GM12891 (cell line): ENCODE measurements around the gene CAPZA2. TPM values are rescaled to one million over a fixed set of nuclear protein-coding genes. Genes with fewer than 3 reads are reported as not detected.
"Not testable (repeated sequence)": the region's sequence is repeated elsewhere in the genome, so short reads cannot be mapped to it uniquely, and the experiment has no call there.

Experiments
- DNase-seq: peaks from one replicate; pipeline ENCODE4 v3.0.0; 2011; ENCODE audit warnings: low spot score; ENCODE audit not compliant: insufficient read length
- FAIRE-seq: peaks from 2 replicates; lab custom pipeline; 2011; peaks lifted over from hg19 to GRCh38; lab: Jason Lieb, UNC
- PAX5 ChIP-seq: IDR thresholded peaks from 2 replicates; pipeline ENCODE4 v1.6.1; 2011; ENCODE audit warnings: low read length, moderate library complexity, mild to moderate bottlenecking; ENCODE audit not compliant: insufficient read depth, severe bottlenecking
- POLR2A ChIP-seq: IDR thresholded peaks from 2 replicates; pipeline ENCODE4 v1.6.1; 2011; ENCODE audit warnings: low read depth, low read length, control low read depth
- POLR2AphosphoS5 ChIP-seq: IDR thresholded peaks from 2 replicates; pipeline ENCODE4 v1.6.1; 2011; ENCODE audit warnings: low read depth, low read length, control low read depth
- POU2F2 ChIP-seq: IDR thresholded peaks from 2 replicates; pipeline ENCODE4 v1.6.1; 2011; ENCODE audit warnings: low read depth, mild to moderate bottlenecking, control low read depth, low read length, moderate library complexity
- SPI1 ChIP-seq: IDR thresholded peaks from 2 replicates; pipeline ENCODE4 v1.6.1; 2011; ENCODE audit warnings: low read depth, low read length, control low read depth
- TAF1 ChIP-seq: IDR thresholded peaks from 2 replicates; pipeline ENCODE4 v1.6.1; 2011; ENCODE audit warnings: low read depth, low read length, control low read depth
- polyA plus RNA-seq: library from polyadenylated mRNA; unstranded; fragments of >200 nt; gene quantifications from one replicate; pipeline ENCODE4 v1.2.1, GENCODE V29; 2012; ENCODE audit warnings: low read depth, missing spikeins, inconsistent platforms; ENCODE audit not compliant: missing spikeins

Gene CAPZA2
- 72.0 TPM for polyA plus RNA-seq

- FAIRE-seq: peak; percentile 97
Observed at GRCh38 chr7:116862234-116862950, at the start of gene CAPZA2. Gene CAPZA2, plus strand, starts transcription at chr7:116862587. Its CDS starts 25 bp downstream, at chr7:116862612.

DNA sequence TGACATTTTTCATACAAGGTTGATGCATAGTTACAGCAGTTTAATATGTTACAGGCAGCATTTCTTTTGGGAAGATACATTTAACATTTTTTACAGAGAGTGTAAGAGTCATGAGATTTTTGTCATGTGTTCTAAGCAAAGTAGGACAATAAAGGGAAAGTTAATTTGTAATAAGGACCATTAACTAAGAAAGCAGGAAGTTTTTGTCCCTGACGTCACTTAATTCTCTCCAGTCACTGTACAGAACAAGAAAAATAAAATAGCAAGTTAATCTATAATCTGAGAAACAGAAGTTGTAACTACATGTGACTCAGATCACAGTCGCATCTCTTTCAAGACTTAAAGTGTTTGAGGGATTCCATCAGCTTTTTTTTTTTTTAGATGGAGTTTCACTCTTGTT lies 49.5 kb upstream of the CAPZA2 start:
- TF ChIP-seq POLR2A (no peak), POU2F2 (no peak), PAX5 (no peak), TAF1 (no peak), POLR2AphosphoS5 (no peak), SPI1 (no peak)
- no peak for FAIRE-seq
- no peak for DNase-seq

More at GRCh38 chr7:116862234-116862950, at the start of gene CAPZA2:
- peak; percentile 75 for TF ChIP-seq POLR2AphosphoS5
- peak; percentile 87 for TF ChIP-seq POLR2A
- TF ChIP-seq SPI1: peak; percentile 15; the same call in 1 of the 2 replicates
- peak; percentile 73; the same call in 1 of the 2 replicates for TF ChIP-seq POU2F2
- no peak for TF ChIP-seq PAX5
- peak; percentile 93 for TF ChIP-seq TAF1
- DNase-seq: peak; percentile 94

DNA sequence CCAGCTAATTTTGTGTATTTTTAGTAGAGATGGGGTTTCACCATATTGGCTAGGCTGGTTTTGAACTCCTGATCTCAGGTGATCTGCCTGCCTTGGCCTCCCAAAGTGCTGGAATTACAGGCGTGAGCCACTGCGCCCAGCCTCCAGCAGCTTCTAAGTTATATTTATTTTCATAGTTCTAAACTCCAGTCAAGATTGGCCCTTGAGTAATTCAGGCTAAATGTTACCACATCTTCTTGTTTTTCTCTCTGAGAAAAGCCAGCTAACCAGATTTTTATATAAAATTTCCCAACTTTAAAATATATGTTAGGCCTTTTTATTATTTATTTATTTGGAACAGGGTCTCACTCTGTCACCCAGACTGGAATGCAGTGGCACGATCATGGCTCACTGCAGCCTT lies 49.0 kb upstream of the CAPZA2 start:
- not testable (repeated sequence) for DNase-seq, FAIRE-seq

DNA sequence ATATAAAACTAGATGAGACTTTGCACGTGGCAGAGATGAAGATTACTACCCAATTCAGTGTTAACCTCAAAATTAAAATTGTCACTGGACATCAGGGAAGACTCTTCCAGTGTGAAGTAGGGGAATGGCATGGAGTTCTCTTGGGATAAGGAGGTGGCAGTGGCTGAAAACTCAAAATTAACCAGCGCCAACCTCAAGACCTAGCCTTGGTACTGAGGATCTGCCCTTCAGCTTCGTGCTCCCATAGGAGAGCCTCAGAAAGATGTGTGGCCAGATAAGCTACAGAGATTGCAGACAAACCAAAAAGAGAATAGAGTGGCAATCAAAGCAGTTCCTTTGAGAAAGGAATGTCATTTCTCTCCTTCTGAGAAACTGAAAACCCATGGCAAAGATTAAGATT lies 47.3 kb upstream of the CAPZA2 start:
- DNase-seq (no peak), FAIRE-seq (no peak)
- TF ChIP-seq PAX5: no peak
- TF ChIP-seq POLR2A: no peak
- TF ChIP-seq TAF1: no peak
- no peak for TF ChIP-seq POU2F2
- TF ChIP-seq POLR2AphosphoS5: no peak
- TF ChIP-seq SPI1: no peak

DNA sequence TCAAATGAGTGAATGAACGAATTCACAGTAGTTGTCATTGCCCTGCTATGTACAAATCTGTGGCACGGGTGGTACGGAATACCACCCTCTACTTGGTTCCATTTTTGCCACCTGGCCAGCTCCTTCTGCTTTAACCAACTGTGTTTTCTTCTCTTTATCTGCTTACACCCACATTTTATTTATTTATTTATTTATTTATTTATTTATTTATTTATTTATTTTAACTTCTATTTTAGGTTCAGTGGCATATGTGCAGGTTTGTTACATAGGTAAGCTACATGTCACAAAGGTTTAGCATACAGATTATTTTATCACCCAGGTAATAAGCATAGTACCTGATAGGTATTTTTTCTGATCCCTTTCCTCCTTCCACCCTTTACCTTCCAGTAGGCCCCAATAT lies 42.2 kb upstream of the CAPZA2 start:
- TF ChIP-seq POLR2A: no peak
- TF ChIP-seq TAF1: no peak
- no peak for TF ChIP-seq SPI1
- no peak for TF ChIP-seq POU2F2
- no peak for TF ChIP-seq POLR2AphosphoS5
- no peak for FAIRE-seq
- no peak for DNase-seq

DNA sequence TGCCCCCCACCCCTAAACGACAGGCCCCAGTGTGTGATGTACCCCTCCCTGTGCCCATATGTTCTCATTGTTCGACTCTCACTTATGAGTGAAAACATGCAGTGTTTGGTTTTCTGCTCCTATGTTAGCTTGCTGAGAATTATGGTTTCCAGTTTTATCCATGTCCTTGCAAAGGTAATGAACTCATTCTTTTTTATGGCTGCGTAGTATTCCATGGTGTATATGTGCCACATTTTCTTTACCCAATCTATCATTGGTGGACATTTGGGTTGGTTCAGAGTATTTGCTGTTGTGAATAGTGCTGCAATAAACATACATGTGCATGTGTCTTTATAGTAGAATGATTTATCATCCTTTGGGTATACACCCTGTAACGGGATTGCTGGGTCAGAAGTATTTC lies 40.7 kb upstream of the CAPZA2 start:
- not testable (repeated sequence) for FAIRE-seq

DNA sequence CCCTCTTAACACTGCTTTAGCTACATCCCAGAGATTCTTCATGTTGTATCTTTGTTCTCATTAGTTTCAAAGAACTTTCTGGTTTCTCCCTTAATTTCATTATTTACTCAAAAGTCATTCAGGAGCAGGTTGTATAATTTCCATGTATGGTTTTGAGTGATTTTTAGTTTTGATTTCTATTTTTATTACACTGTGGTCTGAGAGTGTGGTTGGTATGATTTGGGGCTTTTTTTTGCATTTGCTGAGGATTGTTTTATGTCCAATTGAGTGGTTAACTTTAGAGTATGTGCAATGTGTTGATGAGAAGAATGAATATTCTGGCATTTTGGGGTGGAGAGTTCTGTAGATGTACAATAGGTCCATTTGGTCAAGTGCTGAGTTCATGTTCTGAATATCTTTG lies 37.9 kb upstream of the CAPZA2 start:
- FAIRE-seq (no peak), DNase-seq (no peak)
- no peak for TF ChIP-seq POLR2AphosphoS5
- no peak for TF ChIP-seq POLR2A
- no peak for TF ChIP-seq POU2F2
- no peak for TF ChIP-seq TAF1

More for the DNA sequence above, 40.7 kb upstream of the CAPZA2 start:
- DNase-seq: not testable (repeated sequence)

DNA sequence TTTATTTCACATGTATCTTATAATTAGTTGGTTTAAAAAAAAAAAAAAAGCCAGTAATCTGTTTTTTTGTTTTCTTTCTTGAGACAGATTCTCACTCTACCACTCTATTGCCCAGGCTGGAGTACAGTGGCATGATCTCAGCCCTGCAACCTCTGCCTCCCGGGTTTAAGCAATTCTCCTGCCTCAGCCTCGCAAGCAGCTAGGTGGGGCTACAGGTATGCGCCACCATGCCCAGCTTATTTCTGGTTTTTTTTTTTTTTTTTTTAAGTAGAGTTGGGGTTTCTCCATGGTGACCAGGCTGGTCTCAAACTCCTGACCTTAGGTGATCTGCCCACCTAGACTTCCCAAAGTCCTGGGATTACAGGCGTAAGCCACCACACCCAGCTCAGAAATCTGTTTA lies 34.1 kb upstream of the CAPZA2 start:
- DNase-seq: no peak
- no peak for FAIRE-seq
- TF ChIP-seq SPI1 (no peak), PAX5 (no peak), POLR2A (no peak), POLR2AphosphoS5 (no peak), POU2F2 (no peak), TAF1 (no peak)

GRCh38 chr7:116829041-116829440 lies 33.3 kb upstream of the CAPZA2 start:
- no peak for FAIRE-seq
- no peak for DNase-seq
- TF ChIP-seq POLR2AphosphoS5 (no peak), POLR2A (no peak), PAX5 (no peak), POU2F2 (no peak), TAF1 (no peak), SPI1 (no peak)

DNA sequence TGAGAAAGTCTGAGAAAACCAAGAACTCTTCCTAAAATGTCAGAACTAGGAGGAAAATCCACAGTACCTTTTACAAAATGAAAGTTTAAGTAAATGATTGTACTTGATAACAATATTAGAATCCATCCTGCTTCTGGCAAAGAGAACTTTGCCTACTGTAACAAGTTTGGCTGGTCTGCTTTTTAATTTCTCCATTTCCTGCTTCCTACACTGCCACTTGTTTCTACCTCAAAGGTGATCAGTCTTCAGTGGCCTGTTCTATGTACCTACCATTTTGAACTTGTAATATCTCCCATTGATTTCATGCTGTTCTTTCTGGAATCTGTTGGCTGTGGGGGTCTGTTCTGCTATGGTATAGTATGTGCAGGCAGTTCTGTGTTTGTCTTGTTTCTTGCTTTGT lies 32.9 kb upstream of the CAPZA2 start:
- TF ChIP-seq TAF1 (no peak), POLR2A (no peak), POLR2AphosphoS5 (no peak), SPI1 (no peak), POU2F2 (no peak), PAX5 (no peak)
- no peak for FAIRE-seq

More for the DNA sequence above, 32.9 kb upstream of the CAPZA2 start:
- DNase-seq: no peak
